HG03280 (cell line): Measurements from ENCODE around the gene RPH3AL.
"Not testable (repeated sequence)": the region's sequence is repeated elsewhere in the genome, so short reads cannot be mapped to it uniquely, and the experiment has no call there.

ENCODE experiments used
- ATAC-seq: cut with Tn5 transposase; IDR thresholded peaks from one replicate; pipeline ENCODE4 v1.9.1; 2021; ENCODE audit warnings: mild to moderate bottlenecking, moderate library complexity; ENCODE audit not compliant: unreplicated experiment

RPH3AL gene

GRCh38 chr17:246226-246625 lies 106.4 kb downstream of the RPH3AL start:
- ATAC-seq, result no peak

DNA sequence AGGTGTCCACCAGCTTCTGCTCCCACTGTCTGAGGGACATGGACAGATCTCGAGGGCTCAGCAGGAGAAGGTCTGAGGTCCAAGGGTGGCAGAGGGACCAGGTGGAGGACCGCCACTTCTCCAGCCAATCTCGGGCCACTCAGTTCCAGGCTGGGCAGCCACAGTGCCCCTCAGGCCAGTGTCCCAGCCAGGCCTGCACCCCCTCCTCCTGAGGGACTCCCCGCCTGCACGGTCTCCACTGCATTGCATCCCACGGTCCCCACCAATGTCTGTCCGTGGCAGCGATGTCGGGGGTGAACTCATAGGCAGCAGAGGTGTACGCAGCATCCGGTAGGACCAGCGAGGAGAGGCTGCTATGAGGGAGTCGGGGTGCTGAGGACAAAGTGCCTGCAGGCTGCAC lies 107.0 kb downstream of the RPH3AL start:
- no peak for ATAC-seq

- no peak for ATAC-seq
These were observed 107.6 kb downstream of the RPH3AL start for GRCh38 chr17:245020-245419.

DNA sequence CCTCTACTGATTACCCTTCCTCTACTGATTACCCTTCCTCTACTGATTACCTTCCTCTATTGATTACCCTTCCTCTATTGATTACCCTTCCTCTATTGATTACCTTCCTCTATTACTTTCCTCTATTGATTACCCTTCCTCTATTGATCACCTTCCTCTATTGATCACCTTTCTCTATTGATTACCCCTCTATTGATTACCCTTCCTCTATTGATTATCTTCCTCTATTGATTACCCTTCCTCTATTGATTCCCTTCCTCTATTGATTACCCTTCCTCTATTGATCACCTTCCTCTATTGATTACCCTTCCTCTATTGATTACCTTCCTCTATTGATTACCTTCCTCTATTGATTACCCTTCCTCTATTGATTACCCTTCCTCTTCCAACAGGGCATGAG lies 108.7 kb downstream of the RPH3AL start:
- not testable (repeated sequence) for ATAC-seq

DNA sequence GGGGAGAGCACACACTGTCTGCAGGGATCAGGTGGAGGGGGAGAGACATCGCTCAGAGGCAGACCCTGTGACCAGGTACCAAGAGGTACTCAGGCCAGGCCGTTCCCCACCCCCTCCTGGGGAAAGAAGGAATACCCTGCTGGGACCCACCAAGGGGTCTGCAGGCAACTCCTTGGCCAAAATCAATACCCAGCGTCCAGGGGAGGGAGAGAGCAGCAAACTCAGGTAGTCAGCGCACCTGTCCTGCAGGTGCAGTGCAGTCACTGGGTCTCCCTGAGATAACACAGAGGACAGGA lies 113.7 kb downstream of the RPH3AL start:
- ATAC-seq, result no peak

DNA sequence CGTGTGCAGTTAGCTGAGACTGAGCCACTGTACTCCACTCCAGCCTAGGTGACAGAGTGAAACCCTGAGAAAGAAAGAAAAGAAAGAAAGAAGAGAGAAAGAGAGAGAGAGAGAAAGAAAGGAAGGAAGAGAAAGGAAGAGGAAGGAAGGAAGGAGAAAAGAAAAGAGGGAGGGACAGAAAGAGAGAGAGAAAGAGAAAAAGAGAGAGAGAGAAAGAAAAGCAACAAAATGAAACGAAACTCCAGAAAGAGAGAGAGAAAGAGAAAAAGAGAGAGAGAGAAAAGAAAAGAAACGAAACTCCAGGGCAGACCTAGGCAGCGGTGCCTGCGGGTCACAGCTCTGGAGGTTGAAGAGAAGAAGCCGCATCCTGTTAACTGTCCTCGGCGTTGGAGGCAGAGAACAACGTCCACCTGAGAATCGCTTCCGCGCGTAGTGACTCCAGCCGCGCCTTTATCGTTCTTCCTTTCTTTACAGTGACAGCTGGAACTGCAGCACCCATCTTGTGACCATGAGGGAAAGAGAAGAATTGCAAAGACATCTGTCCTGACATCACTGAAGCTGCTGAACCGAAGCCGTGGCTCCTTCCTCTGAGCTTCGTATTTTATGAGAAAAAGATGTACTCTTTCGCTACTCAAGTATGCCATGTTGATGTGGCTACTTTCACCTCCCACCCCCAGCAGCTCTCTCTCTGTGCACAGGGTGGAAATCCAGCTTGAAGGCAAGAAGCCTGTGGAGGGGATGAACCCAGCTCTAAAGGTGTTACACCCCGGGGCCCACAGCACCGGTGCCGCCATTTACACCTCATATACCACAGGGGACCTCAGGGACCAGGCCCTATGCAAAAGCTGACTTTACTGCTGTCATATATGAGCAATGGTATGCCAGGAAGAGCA lies 114.3 kb downstream of the RPH3AL start:
- ATAC-seq, result no peak

- no peak for ATAC-seq
These were observed 115.1 kb downstream of the RPH3AL start for GRCh38 chr17:237406-237955.

DNA sequence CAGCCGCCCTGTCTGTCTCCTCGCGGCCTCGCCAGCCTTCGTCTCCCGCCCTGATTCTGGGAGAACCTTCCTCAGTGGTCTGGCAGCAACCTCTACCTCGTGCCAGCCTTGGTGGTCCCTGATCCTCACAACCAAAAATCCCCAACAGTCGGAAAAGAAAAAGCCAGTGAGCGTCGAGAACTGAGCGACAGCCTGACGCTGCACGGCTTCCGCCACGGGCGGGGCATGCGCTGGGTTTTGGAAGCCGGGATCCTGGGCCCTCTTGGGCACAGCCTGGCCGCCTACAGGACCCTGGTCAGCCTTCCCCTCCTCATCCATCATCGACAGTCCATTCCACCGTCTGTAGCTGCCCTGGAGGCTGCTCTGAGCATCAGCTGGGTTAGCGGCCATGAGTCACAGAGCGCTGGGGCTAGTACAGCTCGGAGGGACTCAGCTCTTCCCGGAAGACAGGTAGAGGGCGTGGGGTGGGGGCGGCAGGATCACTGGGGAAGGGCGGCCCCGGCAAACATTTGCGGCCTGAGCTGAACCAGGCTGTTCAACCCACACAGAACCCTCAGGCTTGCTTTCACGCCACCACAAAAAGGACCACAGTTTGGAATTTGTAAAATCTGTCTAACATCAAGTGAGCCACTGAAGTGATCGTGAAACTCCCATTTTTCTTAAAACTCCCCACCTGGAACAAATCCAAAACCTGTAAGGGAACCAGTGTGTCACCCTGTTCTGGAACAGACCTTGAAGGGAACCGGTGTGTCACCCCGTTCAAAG lies 115.8 kb downstream of the RPH3AL start:
- ATAC-seq, result no peak

DNA sequence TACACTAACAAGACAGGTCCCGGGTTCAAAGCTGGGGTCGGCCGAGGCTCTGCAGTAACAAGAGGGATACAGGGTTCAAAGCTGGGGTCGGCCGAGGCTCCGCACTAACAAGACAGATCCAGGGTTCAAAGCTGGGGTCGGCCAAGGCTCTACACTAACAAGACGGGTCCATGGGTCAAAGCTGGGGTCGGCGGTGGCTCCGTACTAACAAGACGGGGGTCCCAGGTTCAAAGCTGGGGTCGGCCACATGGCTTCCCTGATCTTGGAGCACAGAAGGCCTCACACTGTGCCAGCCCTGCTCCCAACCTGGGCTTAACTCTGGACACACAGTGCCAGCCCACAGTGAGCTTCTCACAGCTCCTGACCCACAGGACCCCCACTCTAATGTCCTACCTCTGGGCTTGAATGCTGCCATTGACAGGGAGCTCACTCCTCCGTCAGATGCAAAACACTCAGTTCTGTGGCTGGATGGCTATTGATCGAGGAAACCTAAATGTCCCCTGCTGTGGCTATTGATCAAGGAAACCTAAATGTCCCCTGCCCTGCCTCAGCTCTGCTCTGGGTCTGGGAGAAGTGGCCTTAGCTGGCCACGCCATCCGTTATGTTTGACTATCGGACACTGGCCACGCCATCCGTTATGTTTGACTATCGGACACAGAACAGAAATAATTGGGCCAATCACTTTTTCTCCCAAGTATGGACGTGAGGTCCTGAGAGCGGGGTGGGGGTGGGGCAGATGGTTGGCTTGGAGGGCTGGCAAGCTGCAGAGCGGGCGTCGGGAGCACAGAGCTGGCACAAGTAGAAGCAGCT lies 116.6 kb downstream of the RPH3AL start:
- ATAC-seq, result no peak

DNA sequence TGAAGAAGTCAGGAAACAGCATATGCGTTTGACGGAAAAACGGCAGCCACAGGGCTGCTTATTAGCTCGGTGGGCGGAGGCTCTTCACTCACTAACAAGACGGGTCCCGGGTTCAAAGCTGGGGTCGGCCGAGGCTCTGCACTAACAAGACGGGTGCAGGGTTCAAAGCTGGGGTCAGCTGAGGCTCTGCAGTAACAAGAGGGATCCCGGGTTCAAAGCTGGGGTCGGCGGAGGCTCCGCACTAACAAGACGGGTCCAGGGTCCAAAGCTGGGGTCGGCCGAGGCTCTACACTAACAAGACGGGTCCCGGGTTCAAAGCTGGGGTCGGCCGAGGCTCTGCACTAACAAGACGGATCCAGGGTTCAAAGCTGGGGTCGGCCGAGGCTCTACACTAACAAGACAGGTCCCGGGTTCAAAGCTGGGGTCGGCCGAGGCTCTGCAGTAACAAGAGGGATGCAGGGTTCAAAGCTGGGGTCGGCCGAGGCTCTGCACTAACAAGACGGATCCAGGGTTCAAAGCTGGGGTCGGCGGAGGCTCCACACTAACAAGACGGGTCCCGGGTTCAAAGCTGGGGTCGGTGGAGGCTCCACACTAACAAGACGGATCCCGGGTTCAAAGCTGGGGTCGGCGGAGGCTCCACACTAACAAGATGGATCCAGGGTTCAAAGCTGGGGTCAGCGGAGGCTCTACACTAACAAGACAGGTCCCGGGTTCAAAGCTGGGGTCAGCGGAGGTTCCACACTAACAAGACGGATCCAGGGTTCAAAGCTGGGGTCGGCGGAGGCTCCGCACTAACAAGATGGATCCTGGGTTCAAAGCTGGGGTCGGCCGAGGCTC lies 117.4 kb downstream of the RPH3AL start:
- ATAC-seq, result not testable (repeated sequence)

DNA sequence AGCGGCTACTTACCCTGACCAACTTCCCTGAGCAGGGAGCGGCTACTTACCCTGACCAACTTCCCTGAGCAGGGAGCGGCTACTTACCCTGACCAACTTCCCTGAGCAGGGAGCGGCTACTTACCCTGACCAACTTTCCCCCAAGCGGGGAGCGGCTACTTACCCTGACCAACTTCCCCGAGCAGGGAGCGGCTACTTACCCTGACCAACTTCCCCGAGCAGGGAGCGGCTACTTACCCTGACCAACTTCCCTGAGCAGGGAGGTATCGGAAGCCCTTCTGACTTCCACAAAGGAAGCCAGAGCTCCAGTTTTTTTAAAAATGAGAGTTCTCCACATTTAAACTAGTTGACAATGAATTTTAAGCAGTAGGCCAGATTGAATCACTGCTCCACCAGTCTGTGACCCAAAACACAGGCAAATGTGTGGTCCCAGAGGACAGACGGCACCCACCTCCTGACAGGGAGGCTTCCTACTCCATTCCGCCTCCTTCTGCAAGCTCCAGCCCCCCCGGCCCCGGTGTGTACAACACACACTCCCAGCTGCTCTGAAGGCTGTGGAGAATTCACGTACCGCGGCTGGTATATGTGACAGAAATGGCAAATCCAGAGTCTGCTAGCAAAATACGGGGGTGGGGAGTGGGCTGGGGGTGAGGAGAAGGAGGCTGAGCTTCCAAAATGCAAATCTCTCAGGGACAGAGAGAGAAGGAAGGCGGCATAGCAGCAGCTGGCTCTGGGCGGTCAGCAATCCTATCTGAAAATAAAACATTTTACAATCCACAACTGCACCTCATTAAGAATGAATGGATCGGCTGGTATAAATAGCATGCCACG lies 118.2 kb downstream of the RPH3AL start:
- not testable (repeated sequence) for ATAC-seq

DNA sequence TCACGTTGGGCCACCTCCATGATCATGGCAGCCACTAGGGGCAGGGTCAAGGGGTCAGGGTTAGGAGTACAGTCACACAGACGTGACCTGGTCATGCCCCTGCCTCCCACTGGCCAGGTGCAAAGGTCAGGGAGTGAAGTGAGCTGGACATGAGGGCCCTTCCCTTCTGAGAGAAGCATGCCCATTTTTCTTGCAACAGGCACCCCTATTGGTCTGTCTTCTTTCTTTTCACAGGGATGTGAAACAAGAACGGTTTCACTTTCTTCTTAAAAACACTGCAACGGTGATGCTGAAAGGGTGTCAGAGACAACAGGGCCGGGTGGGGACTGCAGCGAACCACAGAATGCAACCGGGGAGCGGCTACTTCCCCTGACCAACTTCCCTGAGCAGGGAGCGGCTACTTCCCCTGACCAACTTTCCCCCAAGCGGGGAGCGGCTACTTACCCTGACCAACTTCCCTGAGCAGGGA lies 119.1 kb downstream of the RPH3AL start:
- ATAC-seq, result no peak

GRCh38 chr17:231966-232807 lies 120.4 kb downstream of the RPH3AL start:
- no peak for ATAC-seq

DNA sequence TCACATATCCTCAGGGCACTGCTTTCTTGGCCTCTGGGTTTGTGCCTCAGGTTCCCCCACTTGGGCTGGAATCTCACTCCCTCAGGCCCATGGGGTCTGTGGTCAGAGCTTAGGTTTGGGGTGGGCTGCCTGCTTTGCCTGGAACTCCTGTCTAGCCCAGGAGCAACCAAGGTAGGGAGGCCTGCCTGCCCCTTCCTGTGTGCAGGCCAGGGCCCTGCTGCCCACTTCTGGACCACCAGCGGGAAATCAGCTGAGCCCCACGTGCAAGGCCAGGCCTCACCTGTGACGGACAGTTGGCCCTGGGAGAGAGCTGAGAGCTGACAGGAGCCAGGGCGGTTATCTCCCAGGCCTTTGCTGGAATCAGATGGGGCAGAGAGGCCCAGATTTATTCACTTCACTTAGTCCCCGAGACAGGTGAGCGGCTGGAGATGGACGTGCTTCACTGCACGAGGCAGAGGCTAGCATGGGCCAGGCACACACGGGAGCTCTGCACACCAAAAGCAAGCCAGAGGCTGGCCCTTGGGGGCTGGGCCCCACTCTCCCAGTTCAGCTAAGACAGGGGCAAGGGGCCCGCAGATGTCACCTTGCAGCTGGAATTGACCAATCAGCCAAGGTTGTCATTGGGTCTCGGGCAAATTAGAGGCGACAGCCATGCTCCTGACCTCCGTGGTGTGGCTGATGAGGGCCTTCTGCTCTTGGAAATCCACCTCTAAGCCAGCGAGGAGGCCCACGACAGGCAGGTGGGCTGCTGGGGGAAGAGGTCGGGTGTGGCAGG lies 121.2 kb downstream of the RPH3AL start:
- no peak for ATAC-seq

DNA sequence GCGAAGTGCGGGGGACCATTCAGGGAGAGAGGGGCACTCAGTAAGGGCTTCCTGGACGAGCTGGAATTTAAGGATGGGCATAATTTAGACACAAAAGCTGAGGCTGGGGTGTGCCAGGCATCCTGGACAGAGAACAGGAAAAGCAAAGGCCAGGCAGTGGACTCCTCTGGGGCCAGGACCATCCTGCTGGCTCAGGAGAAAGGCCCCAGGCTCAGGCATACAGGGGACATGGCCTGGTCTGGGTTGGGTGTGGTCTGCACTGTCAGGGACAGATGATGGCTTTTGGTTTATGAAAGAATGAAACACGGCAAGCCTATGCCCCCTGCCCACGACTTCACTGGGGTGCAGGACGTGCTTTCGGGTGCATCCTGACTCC lies 122.2 kb downstream of the RPH3AL start:
- no peak for ATAC-seq

GRCh38 chr17:229709-230394 lies 122.8 kb downstream of the RPH3AL start:
- ATAC-seq, result no peak
